HEK293T (cell line): ENCODE measurements around the gene CYTH3.
"Not testable (repeated sequence)": the region's sequence is repeated elsewhere in the genome, so short reads cannot be mapped to it uniquely, and the experiment has no call there.

Source experiments
- CTCF ChIA-PET: fragments of 350-600 bp; formaldehyde crosslinking; extraction: SDS; loops from one replicate; lab custom pipeline; 2021; ENCODE audit warnings: antibody characterized with exemption, inconsistent platforms; lab: Yijun Ruan, JAX
- POLR2A ChIA-PET: fragments of 350-600 bp; formaldehyde crosslinking; extraction: SDS; loops from one replicate; lab custom pipeline; 2020; ENCODE audit warnings: antibody characterized with exemption, inconsistent platforms; lab: Yijun Ruan, JAX
- DNase-seq: peaks from one replicate; pipeline ENCODE4 v3.0.0; 2012; ENCODE audit warnings: mixed read lengths; ENCODE audit errors: extremely low spot score
- ARNT ChIP-seq: fragments of 450-650 bp; IDR thresholded peaks from 2 replicates; pipeline ENCODE4 v1.6.1; 2017; ENCODE audit warnings: mild to moderate bottlenecking
- BHLHE40 ChIP-seq: fragments of 450-650 bp; IDR thresholded peaks from 2 replicates; pipeline ENCODE4 v1.6.1; 2016; ENCODE audit warnings: mild to moderate bottlenecking, moderate library complexity, borderline replicate concordance
- CTBP1 ChIP-seq: fragments of 450-650 bp; IDR thresholded peaks from 2 replicates; pipeline ENCODE4 v1.6.1; 2016; ENCODE audit warnings: borderline replicate concordance
- ELF4 ChIP-seq: fragments of 450-650 bp; IDR thresholded peaks from 2 replicates; pipeline ENCODE4 v1.6.1; 2017; ENCODE audit warnings: antibody characterized with exemption
- FOXA1 ChIP-seq: fragments of 450-650 bp; IDR thresholded peaks from 2 replicates; pipeline ENCODE4 v1.6.1; 2016; ENCODE audit warnings: mild to moderate bottlenecking
- FOXK2 ChIP-seq: fragments of 450-650 bp; IDR thresholded peaks from 2 replicates; pipeline ENCODE4 v1.6.1; 2016; ENCODE audit warnings: mild to moderate bottlenecking
- FOXM1 ChIP-seq: fragments of 450-650 bp; IDR thresholded peaks from 2 replicates; pipeline ENCODE4 v1.6.1; 2017; ENCODE audit warnings: mild to moderate bottlenecking, borderline replicate concordance
- HDGF ChIP-seq: fragments of 450-650 bp; IDR thresholded peaks from 2 replicates; pipeline ENCODE4 v1.6.1; 2017; ENCODE audit warnings: antibody characterized with exemption, borderline replicate concordance
- L3MBTL2 ChIP-seq: fragments of 450-650 bp; conservative IDR thresholded peaks from 2 replicates; pipeline ENCODE4 v1.6.1; 2016; ENCODE audit warnings: mild to moderate bottlenecking
- LEF1 ChIP-seq: fragments of 450-650 bp; IDR thresholded peaks from 2 replicates; pipeline ENCODE4 v1.6.1; 2017; ENCODE audit warnings: mild to moderate bottlenecking, borderline replicate concordance
- NFRKB ChIP-seq: fragments of 450-650 bp; IDR thresholded peaks from 2 replicates; pipeline ENCODE4 v1.6.1; 2016; ENCODE audit warnings: mild to moderate bottlenecking, moderate library complexity
- PKNOX1 ChIP-seq: fragments of 450-650 bp; IDR thresholded peaks from 2 replicates; pipeline ENCODE4 v1.6.1; 2016
- SP1 ChIP-seq: fragments of 450-650 bp; IDR thresholded peaks from 2 replicates; pipeline ENCODE4 v1.6.1; 2017
- SUZ12 ChIP-seq: fragments of 450-650 bp; IDR thresholded peaks from 2 replicates; pipeline ENCODE4 v1.6.1; 2016; ENCODE audit warnings: mild to moderate bottlenecking
- TARDBP ChIP-seq: fragments of 450-650 bp; IDR thresholded peaks from 2 replicates; pipeline ENCODE4 v1.6.1; 2016
- ZNF384 ChIP-seq: fragments of 450-650 bp; IDR thresholded peaks from 2 replicates; pipeline ENCODE4 v1.6.1; 2016

Gene CYTH3

GRCh38 chr7:6200971-6201370 lies 71.5 kb downstream of the CYTH3 start:
- no peak for DNase-seq
- CTCF ChIA-PET: interaction anchor here (0.6 kb wide), 1 partner anchor 8 kb away, joined by 3 read pairs; no protein-coding TSS in a partner anchor
- POLR2A ChIA-PET: no interaction called here

GRCh38 chr7:6198689-6199595 lies 73.5 kb downstream of the CYTH3 start:
- no peak for DNase-seq
- TF ChIP-seq SP1: no peak
- TF ChIP-seq SUZ12: no peak
- TF ChIP-seq FOXM1: no peak
- TF ChIP-seq FOXK2: no peak
- POLR2A ChIA-PET: no interaction called here
- CTCF ChIA-PET: no interaction called here

More at GRCh38 chr7:6200971-6201370, 71.5 kb downstream of the CYTH3 start:
- TF ChIP-seq TARDBP (no peak), SP1 (no peak), NFRKB (no peak), CTBP1 (no peak), SUZ12 (no peak), PKNOX1 (no peak), HDGF (no peak), LEF1 (no peak), BHLHE40 (no peak), FOXM1 (no peak), ELF4 (no peak), FOXA1 (no peak), L3MBTL2 (no peak), ARNT (no peak)

DNA sequence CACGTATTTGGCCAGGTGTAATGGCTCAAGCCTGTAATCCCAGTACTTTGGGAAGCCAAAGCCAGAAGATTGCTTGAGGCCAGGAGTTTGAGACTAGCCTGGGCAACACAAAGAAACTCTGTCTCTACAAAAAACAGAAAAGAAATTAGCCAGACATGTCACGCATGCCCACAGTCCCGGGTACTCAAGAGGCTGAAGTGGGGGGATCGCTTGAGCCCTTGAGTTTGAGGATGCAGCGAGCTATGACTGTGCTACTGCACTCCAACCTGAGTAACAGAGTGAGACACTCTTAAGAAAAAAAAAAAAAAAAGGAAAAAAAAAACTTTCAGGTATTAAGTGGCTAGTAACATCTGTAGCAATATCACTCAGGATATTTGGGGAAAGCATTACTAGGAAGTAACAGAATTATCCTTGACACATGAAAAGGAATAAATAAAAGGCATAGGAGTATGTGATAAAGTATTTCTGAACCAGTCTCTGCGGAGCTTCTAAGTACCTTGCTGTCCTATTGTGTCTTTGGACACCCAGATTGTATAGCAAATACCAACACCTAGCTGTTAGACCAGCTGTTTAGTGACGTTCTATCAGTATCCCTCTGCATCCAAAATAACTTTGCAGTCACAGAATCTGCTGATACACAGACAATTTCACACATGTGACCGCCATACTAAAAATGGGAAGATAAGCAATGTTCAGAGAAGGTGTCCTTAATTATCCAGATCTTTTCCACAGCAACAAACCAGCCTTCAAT lies 74.4 kb downstream of the CYTH3 start:
- ChIA-PET POLR2A (no interaction called here), CTCF (no interaction called here)
- no peak for TF ChIP-seq FOXA1
- TF ChIP-seq LEF1: no peak
- TF ChIP-seq SP1: no peak
- TF ChIP-seq ELF4: no peak
- TF ChIP-seq NFRKB: no peak
- no peak for TF ChIP-seq ZNF384
- no peak for TF ChIP-seq TARDBP
- no peak for TF ChIP-seq L3MBTL2
- TF ChIP-seq FOXK2: no peak
- DNase-seq: no peak

- CTCF ChIA-PET: interaction anchor here (0.7 kb wide), 2 partner anchors 8 to 12 kb away, joined by 3 to 6 read pairs; no protein-coding TSS in a partner anchor
Observed at GRCh38 chr7:6193709-6194108, 78.7 kb downstream of the CYTH3 start.

DNA sequence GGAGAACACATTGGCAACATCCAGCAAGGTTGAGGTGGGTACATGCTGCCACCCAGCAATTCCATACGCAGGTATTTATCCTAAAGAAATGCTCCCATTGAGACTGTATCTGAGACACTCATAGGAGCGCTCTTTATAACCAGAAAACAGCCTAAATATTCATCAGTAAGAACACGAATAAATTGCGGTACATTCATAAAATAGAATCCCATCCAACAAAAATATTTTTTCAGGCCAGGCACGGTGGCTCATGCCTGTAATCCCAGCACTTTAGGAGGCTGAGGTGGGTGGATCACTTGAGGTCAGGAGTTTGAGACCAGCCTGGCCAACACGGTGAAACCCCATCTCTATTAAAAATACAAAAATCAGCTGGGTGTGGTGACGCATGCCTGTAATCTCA lies 81.9 kb downstream of the CYTH3 start:
- POLR2A ChIA-PET, CTCF ChIA-PET, DNase-seq: not testable (repeated sequence)

More at GRCh38 chr7:6193709-6194108, 78.7 kb downstream of the CYTH3 start:
- TF ChIP-seq SUZ12: no peak
- TF ChIP-seq CTBP1: no peak
- TF ChIP-seq BHLHE40: no peak
- TF ChIP-seq ARNT: no peak
- TF ChIP-seq PKNOX1: no peak
- no peak for TF ChIP-seq FOXA1
- TF ChIP-seq FOXK2: no peak
- TF ChIP-seq LEF1: no peak
- no peak for TF ChIP-seq NFRKB
- POLR2A ChIA-PET: no interaction called here
- no peak for DNase-seq

GRCh38 chr7:6188389-6188788 lies 84.0 kb downstream of the CYTH3 start:
- TF ChIP-seq BHLHE40: no peak
- TF ChIP-seq SP1: no peak
- TF ChIP-seq SUZ12: no peak
- TF ChIP-seq NFRKB: no peak
- no peak for TF ChIP-seq ZNF384
- TF ChIP-seq ARNT: no peak
- no peak for TF ChIP-seq FOXA1
- no peak for TF ChIP-seq FOXM1
- no peak for TF ChIP-seq PKNOX1
- TF ChIP-seq TARDBP: no peak
- TF ChIP-seq LEF1: no peak
- no peak for DNase-seq
- CTCF ChIA-PET: no interaction called here
- POLR2A ChIA-PET: no interaction called here
